GM13977 (cell line): ENCODE results near the gene ST6GALNAC4.

Experiments
- DNase-seq: peaks from one replicate; pipeline ENCODE4 v3.0.0; 2012; ENCODE audit warnings: low spot score
- in situ Hi-C: fragments of 300-500 bp; cut with MboI; formaldehyde crosslinking; loops from one replicate; pipeline ENCODE4 v1.12.0; 2022; ENCODE audit warnings: low sequenced_read_pairs, low pct_unique_long_range_greater_than_20kb, mixed read lengths, inconsistent platforms; ENCODE audit not compliant: unreplicated experiment
- TF ChIP-seq, protein P1 (sequence below): IDR thresholded peaks from 2 replicates; pipeline ENCODE4 v1.5.1; 2012; ENCODE audit warnings: mild to moderate bottlenecking, control low read depth; ENCODE audit not compliant: insufficient read depth; ENCODE audit errors: extremely low read depth, missing control alignments

The ST6GALNAC4 gene

DNA sequence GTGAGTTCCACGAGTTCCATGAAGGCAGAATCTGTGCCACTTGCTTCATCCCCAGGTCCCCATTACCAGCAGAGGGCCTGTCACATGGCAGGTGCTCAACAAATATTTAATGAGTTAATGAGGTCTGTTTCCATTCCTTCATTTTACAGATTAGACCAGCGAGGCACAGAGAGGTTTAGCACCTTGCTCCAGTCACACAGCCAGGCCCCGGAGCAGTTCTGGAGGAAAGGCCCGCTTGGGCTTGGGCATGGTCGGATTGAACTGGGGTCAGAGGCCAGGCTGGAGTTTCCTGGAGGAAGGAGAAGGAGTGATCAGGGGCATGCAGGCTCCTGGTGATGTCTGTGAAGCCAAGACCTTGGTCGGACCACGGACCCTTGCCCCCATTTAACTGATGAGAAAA, 4.0 kb upstream of the ST6GALNAC4 start:
- in situ Hi-C loops: loop anchor here (25.0 kb wide), 1 partner anchor 333 kb away; no protein-coding TSS in a partner anchor
- DNase-seq: no peak
- TF ChIP-seq, protein P1, sequence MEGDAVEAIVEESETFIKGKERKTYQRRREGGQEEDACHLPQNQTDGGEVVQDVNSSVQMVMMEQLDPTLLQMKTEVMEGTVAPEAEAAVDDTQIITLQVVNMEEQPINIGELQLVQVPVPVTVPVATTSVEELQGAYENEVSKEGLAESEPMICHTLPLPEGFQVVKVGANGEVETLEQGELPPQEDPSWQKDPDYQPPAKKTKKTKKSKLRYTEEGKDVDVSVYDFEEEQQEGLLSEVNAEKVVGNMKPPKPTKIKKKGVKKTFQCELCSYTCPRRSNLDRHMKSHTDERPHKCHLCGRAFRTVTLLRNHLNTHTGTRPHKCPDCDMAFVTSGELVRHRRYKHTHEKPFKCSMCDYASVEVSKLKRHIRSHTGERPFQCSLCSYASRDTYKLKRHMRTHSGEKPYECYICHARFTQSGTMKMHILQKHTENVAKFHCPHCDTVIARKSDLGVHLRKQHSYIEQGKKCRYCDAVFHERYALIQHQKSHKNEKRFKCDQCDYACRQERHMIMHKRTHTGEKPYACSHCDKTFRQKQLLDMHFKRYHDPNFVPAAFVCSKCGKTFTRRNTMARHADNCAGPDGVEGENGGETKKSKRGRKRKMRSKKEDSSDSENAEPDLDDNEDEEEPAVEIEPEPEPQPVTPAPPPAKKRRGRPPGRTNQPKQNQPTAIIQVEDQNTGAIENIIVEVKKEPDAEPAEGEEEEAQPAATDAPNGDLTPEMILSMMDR: no peak

- TF ChIP-seq, protein P1: no peak
- DNase-seq: no peak
- in situ Hi-C loops: loop anchor here (10.0 to 25.0 kb wide), 2 partner anchors 135 to 332 kb away; partner anchors contain the start of gene CDK9
Observed at GRCh38 chr9:127919253-127919815, 2.5 kb upstream of the ST6GALNAC4 start.

- in situ Hi-C loops: loop anchor here (10.0 to 25.0 kb wide), 2 partner anchors 134 to 331 kb away; partner anchors contain the start of gene CDK9
- DNase-seq: no peak
- TF ChIP-seq, protein P1: peak; percentile 47
Observed at GRCh38 chr9:127918183-127919107, 1.6 kb upstream of the ST6GALNAC4 start.

DNA sequence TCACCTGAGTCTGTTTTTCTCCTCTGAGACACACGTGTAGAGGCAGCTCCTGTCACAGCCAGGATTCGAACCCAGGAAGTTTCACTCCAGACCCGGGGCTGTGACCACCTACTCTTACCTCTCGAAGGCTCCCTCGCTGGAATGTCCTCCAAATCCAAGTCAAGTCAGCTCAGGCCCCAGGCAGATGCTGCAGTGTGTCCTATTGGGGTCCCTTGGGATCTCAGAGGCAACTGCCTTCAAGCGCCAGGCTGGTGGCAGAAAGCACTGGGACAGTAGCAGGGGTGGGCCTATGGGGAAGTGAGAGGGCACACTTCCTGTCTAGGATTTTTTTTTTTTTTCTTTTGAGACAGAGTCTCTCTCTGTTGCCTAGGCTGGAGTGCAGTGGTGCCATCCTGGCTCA, 762 bp upstream of the ST6GALNAC4 start:
- no peak for DNase-seq
- TF ChIP-seq, protein P1: no peak
- in situ Hi-C loops: loop anchor here (10.0 to 25.0 kb wide), 2 partner anchors 133 to 330 kb away; partner anchors contain the start of gene CDK9

GRCh38 chr9:127915801-127916719, 781 bp downstream of the ST6GALNAC4 start:
- no peak for DNase-seq
- in situ Hi-C loops: loop anchor here (10.0 to 25.0 kb wide), 2 partner anchors 131 to 329 kb away; partner anchors contain the start of gene CDK9
- TF ChIP-seq, protein P1: no peak
